GM19035 (cell line): ENCODE results near the gene NFATC1.

ENCODE experiments used
- ATAC-seq: cut with Tn5 transposase; IDR thresholded peaks from one replicate; pipeline ENCODE4 v1.9.1; 2021; ENCODE audit not compliant: unreplicated experiment

The NFATC1 gene

GRCh38 chr18:79487183-79487800 is 91.6 kb downstream of the NFATC1 start:
- ATAC-seq, result no peak

DNA sequence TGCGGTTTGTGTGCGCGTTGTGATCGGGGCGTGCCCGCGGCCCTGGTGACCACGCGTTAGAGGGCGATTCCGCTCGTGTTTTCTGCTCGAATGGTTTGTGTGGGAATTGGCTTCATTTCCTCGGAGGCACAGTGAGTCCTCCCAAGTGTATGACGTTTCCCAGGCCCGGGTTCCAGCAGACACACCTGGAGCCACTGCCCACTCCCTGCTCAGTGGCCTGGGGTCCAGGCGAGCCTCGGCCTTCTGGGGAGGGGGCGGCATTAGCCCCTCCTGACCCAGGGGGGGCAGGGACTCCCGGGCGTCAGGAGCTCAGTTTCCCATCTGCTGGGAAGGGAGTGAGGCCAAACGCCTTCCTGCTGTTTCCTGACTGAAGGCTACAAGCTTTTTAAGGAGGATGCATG is 92.1 kb downstream of the NFATC1 start:
- ATAC-seq, result no peak

GRCh38 chr18:79488311-79489050 is 92.8 kb downstream of the NFATC1 start:
- no peak for ATAC-seq

GRCh38 chr18:79489051-79489898 is 93.5 kb downstream of the NFATC1 start:
- no peak for ATAC-seq

DNA sequence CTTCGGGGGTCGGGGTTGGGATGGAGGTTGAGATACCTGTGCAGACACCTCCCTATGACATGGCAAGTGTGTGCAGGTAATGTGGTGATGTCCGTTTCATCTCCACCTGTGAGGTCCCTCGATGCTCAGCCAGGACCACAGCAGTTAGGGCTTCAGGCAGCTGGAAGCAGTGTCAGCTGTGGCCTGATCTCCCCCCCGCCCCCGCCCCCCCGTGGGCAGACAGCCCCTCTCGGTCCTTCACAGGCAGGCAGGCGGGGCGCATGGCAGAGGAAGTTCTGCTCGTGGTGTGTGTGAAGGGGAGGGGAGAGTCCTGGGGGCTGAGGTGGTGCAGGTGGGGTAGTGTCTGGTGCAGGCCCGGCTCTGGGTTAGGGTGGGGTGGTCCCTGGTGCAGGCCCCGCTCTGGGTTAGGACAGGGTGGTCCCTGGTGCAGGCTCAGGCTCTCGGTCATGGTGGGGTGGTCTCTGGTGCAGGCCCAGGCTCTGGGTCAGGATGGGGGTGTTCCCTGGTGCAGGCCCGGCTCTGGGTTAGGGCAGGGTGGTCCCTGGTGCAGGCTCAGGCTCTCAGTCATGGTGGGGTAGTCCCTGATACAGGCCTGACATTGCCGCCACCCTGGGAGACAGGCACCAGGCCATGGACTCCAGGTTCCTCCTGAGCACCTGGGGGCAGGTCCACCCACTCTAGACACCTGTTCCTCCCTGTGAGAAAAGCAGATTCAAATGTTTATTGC is 94.3 kb downstream of the NFATC1 start:
- no peak for ATAC-seq

DNA sequence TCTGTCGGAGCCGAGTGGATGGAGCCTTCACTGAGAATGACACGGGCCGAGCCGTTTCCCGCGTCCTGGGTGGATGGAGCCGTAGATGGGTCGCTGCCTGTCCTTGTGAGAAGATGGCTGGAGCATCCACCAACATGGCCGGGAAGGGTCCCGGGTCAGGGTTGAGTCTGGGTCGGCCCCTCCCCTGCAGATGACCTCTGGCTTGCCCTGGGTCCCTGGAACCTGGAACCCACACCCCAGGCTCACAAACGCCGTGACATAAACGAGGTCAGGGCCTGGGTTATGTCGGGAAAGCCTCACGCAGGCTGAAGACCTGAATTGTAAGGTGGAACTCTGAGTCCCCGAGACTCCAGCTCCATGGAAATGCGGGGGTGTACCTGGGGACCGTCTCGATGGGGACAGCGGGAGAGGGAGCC is 94.9 kb downstream of the NFATC1 start:
- ATAC-seq, result no peak

GRCh38 chr18:79491081-79491551 is 95.4 kb downstream of the NFATC1 start:
- ATAC-seq, result no peak

- ATAC-seq, result no peak
Observed at GRCh38 chr18:79493211-79493800, 97.6 kb downstream of the NFATC1 start.

GRCh38 chr18:79493801-79494211 is 98.1 kb downstream of the NFATC1 start:
- ATAC-seq, result no peak

GRCh38 chr18:79494936-79495335 is 99.2 kb downstream of the NFATC1 start:
- no peak for ATAC-seq

- no peak for ATAC-seq
Observed at GRCh38 chr18:79495591-79496071, 99.9 kb downstream of the NFATC1 start.

DNA sequence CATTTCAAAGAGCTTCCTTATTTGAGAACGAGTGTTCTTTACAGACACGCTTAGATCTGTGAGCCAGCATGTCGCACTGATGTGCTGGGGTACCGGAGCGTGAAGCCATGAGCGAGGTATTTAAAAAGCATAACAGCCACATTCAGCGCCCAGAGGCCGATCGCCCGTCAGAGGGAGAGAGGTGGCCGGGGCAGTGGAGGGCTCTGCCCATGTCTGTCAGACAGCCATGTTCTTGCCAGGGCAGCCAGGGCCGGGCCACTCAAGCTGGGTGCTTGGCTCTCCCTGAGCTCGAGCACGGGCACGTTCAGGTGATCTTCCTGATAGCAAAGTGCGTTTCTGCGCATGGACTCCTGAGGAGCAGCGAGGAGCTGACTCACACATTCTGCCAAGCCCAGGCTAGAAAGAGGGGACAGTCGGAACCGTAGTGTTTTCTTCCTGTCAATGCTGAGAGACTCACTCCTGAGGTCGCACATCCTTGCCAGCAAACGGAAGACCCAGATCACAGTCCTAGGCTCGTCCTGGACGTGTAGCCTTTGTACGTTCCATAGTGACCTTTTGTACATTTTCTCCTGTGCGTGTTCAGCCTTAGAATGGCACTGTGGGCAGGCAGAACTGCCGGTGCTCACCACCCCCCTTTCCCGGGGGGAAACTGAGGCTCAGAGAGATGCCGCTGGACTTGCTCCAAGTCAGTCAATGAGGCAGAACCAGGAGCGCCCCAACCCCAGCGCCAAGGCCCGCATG is 100.7 kb downstream of the NFATC1 start:
- no peak for ATAC-seq

GRCh38 chr18:79496978-79497637 is 101.4 kb downstream of the NFATC1 start:
- ATAC-seq, result no peak

DNA sequence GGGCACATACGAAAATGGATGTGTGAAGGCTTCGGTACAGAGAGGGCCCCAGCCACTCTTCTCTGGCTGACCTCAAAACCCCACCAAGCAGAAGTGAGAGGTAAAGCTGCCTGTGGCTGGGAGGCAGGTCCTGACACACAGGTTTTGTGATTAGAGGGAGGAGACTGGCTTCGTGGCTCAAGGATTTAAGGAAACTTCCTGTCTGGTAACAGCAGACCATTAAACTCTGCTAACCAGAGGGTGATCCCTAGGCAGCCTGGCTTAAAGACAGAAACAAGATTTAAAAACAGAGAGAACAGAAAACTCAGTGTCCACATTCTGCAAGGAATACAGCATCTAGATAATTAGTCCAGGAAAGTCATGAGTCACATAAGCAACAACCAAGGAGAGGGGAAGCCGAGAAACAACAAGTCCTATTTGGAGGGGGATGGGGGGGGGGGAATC is 101.9 kb downstream of the NFATC1 start:
- ATAC-seq, result no peak

DNA sequence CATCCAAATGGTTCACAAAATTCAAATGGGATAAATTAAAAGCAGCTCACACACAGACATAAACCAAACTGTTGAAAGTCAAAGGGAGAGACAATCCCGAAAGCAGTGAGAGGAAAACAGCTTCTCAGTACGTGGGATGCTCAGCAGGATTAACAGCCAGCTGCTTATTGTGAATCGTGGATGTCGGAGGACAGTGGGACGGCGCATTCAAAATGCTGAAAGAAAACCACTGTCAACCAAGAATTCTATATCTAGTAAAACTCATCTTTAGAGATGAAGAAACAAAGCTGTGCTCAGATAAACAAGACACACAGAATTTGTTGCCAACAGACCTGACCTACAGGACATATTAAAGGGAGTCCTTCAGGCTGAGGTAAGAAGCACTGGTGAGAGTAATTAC is 102.9 kb downstream of the NFATC1 start:
- no peak for ATAC-seq

DNA sequence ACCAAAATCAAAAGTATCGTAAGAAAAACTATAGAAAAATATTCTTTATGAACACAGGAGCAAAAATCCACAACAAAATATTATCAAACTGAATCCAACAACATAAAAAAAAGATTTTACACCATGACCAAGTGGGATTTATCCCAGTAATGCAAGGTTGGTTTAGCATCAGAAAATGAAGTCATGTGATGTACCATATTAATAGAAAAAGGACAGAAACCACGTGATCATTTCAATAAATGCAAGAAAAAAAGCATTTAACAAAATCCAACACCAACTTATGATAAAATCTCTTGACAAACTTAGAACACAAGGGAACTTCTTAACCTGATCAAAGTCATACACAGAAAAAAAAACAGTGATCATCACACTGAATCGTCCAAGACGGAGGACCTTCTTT is 105.3 kb downstream of the NFATC1 start:
- no peak for ATAC-seq

DNA sequence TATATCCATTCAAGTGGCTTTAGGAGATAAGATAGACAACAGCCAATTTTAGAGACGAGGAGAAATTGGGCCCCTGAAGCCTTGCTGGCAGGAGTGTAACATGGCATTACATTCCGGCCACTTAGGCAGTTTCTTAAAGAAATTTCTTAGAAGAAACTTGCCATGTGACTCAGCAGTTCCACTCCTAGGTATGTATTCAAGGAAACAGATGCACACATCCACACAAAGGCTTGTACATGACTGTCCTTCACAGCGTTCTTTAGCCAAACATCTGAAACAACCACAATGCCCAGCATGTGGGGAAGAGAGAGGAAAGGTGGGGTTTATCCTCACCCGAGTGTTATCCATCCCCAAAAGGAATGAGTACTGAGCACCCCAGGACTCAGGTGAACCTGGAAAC is 107.1 kb downstream of the NFATC1 start:
- no peak for ATAC-seq

- ATAC-seq, result no peak
Observed at GRCh38 chr18:79503406-79503805, 107.7 kb downstream of the NFATC1 start.

- no peak for ATAC-seq
Observed at GRCh38 chr18:79504034-79504433, 108.3 kb downstream of the NFATC1 start.
